OCI-LY1 (cell line): ENCODE measurements around the gene SAMD8.

Source experiments
- EZH2 ChIP-seq: fragments of 200-600 bp; sonication (generic), shearing (Covaris generic); IDR thresholded peaks from 2 replicates; pipeline ENCODE4 v1.8.0; 2017; ENCODE audit warnings: borderline replicate concordance, mixed run types, mild to moderate bottlenecking, antibody characterized with exemption, low read length, moderate library complexity, mixed read lengths
- TF ChIP-seq, protein P1 (sequence below): fragments of 200-600 bp; sonication (generic), shearing (Covaris generic); IDR thresholded peaks from 2 replicates; pipeline ENCODE4 v1.5.1; 2017; ENCODE audit warnings: mild to moderate bottlenecking, antibody characterized with exemption, low read length, moderate library complexity, mixed read lengths

DNA sequence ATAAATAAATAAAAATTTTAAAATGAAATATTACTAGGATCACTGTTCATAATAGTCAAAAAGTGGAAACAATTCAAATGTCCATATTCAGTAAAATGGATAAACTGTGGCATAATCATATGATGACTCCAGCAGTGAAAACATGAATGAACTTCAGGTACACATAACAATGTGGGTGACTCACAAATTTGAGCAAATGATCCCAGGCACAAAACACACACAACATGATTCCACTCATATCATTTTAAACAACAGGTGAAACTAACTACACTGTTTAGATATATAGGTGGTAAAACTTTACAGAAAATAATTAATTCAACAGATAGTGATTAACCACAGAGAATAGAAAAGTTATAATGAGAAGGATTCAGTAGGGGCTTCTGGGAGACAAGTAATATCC, 14.7 kb upstream of the SAMD8 start:
- TF ChIP-seq, protein P1, sequence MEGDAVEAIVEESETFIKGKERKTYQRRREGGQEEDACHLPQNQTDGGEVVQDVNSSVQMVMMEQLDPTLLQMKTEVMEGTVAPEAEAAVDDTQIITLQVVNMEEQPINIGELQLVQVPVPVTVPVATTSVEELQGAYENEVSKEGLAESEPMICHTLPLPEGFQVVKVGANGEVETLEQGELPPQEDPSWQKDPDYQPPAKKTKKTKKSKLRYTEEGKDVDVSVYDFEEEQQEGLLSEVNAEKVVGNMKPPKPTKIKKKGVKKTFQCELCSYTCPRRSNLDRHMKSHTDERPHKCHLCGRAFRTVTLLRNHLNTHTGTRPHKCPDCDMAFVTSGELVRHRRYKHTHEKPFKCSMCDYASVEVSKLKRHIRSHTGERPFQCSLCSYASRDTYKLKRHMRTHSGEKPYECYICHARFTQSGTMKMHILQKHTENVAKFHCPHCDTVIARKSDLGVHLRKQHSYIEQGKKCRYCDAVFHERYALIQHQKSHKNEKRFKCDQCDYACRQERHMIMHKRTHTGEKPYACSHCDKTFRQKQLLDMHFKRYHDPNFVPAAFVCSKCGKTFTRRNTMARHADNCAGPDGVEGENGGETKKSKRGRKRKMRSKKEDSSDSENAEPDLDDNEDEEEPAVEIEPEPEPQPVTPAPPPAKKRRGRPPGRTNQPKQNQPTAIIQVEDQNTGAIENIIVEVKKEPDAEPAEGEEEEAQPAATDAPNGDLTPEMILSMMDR = no peak
- no peak for TF ChIP-seq EZH2
